K562 (cell line): Measurements from ENCODE around the gene EIF4G2. TPM values are rescaled to one million over a fixed set of nuclear protein-coding genes. Genes with fewer than 3 reads are reported as not detected.
A peak's percentile ranks its signal among the peaks of the same experiment; 100 is the strongest.

Experiments used
- CBFA2T3 ChIP-seq: fragments of 450-650 bp; IDR thresholded peaks from 2 replicates; pipeline ENCODE4 v1.6.1; 2017
- E2F8 ChIP-seq: fragments of 450-650 bp; IDR thresholded peaks from 2 replicates; pipeline ENCODE4 v1.7.1; 2018; ENCODE audit warnings: mild to moderate bottlenecking, low read depth; ENCODE audit not compliant: partially characterized antibody
- MGA ChIP-seq: fragments of 450-650 bp; IDR thresholded peaks from 2 replicates; pipeline ENCODE4 v1.6.1; 2016; ENCODE audit warnings: mild to moderate bottlenecking, moderate library complexity
- NR1H2 ChIP-seq: sonication (generic); formaldehyde crosslinking; IDR thresholded peaks from 2 replicates; pipeline ENCODE4 v1.4.0; 2020; ENCODE audit warnings: mild to moderate bottlenecking, missing genetic modification reagents
- PBX2 ChIP-seq, 2 experiments: IDR thresholded peaks in 1 of 2; conservative IDR thresholded peaks in 1 of 2; 2 replicates each; pipeline ENCODE4 v1.6.1; 2016; ENCODE audit warnings: low read depth in 2 of 2, mild to moderate bottlenecking in 1 of 2, missing compliant biosample characterization in 1 of 2, missing genetic modification characterization in 1 of 2, moderate library complexity in 1 of 2
- polyA plus RNA-seq, 8 experiments: library from polyadenylated mRNA; depleted of rRNA in 4 of 8; stranded (reverse) in 5 of 8; unstranded in 3 of 8; fragments of >200 nt; fragmentation: Nextera tagmentation in 2 of 8; fragmentation: Illumina TruSeq in 1 of 8; extraction: Ambion mirVana in 2 of 8; extraction: Trizol in 1 of 8; gene quantifications; 2 replicates each; pipeline versions ENCODE4 v1.2.1 to v1.2.3, GENCODE V29; 2011 to 2014; ENCODE audit warnings: inconsistent platforms in 1 of 8, missing spikeins in 1 of 8
- total RNA-seq, 7 experiments: library from RNA; depleted of rRNA in 6 of 7; stranded (reverse); fragments of >200 nt in 6 of 7; fragmentation: Illumina TruSeq in 2 of 7; extraction: Trizol in 2 of 7; gene quantifications; 2 replicates each; pipeline versions ENCODE4 v1.2.1 to v1.2.3, GENCODE V29; 2011 to 2021; ENCODE audit warnings: low replicate concordance in 1 of 7

EIF4G2 gene
- total and polyA plus RNA-seq, 9 of the 15 experiments (the other 6 are each of a cell fraction or from before 2014, with no cell fraction given) = 206 to 790 (median 646) TPM

- TF ChIP-seq MGA (no peak), PBX2 (CRISPR knock-in tag; IDR thresholded peaks at IDR 0.05; ENCODE audit: low read depth) (no peak), PBX2 (tag; conservative IDR thresholded peaks at IDR 0.05; ENCODE audit: low read depth) (peak; percentile 80), CBFA2T3 (0 out of 2 replicates have a peak, but pooled peaks have one; percentile 12), E2F8 (no peak), NR1H2 (no peak)
Measured at GRCh38 chr11:10823152-10823579, 14.4 kb upstream of the EIF4G2 start (continued).
